AML-193 (cell line): ENCODE results near the gene PIF1.

ENCODE experiments used
- DNase-seq, 2 experiments: peaks; one replicate each; lab custom pipeline; 2025; lab: John Stamatoyannopoulos, UW

The PIF1 gene

GRCh38 chr15:64775551-64776401 is 49.7 kb downstream of the PIF1 start, which contains the start of gene RBPMS2:
RBPMS2 (minus strand) TSS chr15:64775589; CDS start chr15:64775319, 270 bp downstream.
- DNase-seq: no peak

- DNase-seq: no peak
These were observed 50.6 kb downstream of the PIF1 start for GRCh38 chr15:64774629-64775493.

GRCh38 chr15:64774037-64774628 is 51.3 kb downstream of the PIF1 start:
- DNase-seq: no peak

- no peak for DNase-seq
These were observed 51.8 kb downstream of the PIF1 start for GRCh38 chr15:64773606-64774005.

- DNase-seq: no peak
These were observed 52.5 kb downstream of the PIF1 start for GRCh38 chr15:64772964-64773363.

GRCh38 chr15:64772488-64772887 is 53.0 kb downstream of the PIF1 start:
- no peak for DNase-seq

GRCh38 chr15:64770626-64771025 is 54.8 kb downstream of the PIF1 start:
- DNase-seq: no peak

GRCh38 chr15:64767203-64767602 is 58.2 kb downstream of the PIF1 start:
- DNase-seq: no peak

GRCh38 chr15:64766058-64766457 is 59.4 kb downstream of the PIF1 start:
- no peak for DNase-seq
